Skeletal muscle satellite cell (primary cell): ENCODE results near the gene SBSN. TPM values are rescaled to one million over a fixed set of nuclear protein-coding genes. Genes with fewer than 3 reads are reported as not detected.

Source experiments
- H3K27me3 ChIP-seq: 2 replicates; pipeline ENCODE4 v1.7.0; 2013; ENCODE audit warnings: low read length; ENCODE audit not compliant: control insufficient read depth, insufficient read depth
- H3K36me3 ChIP-seq: 2 replicates; pipeline ENCODE4 v1.7.0; 2013; ENCODE audit warnings: mild to moderate bottlenecking, control low read depth, low read length; ENCODE audit not compliant: insufficient read depth
- H3K4me1 ChIP-seq: 2 replicates; pipeline ENCODE4 v1.7.0; 2013; ENCODE audit warnings: low read length; ENCODE audit not compliant: control insufficient read depth, insufficient read depth
- H3K4me2 ChIP-seq: 2 replicates; pipeline ENCODE4 v1.7.0; 2013; ENCODE audit warnings: mild to moderate bottlenecking, low read length
- H3K4me3 ChIP-seq: 2 replicates; pipeline ENCODE4 v1.7.0; 2013; ENCODE audit warnings: low read length
- H3K9ac ChIP-seq: 2 replicates; pipeline ENCODE4 v1.7.0; 2013; ENCODE audit warnings: mild to moderate bottlenecking, low read depth, low read length, moderate library complexity
- H3K9me3 ChIP-seq: replicated peaks from 2 replicates; pipeline ENCODE4 v1.7.0; 2013; ENCODE audit warnings: mild to moderate bottlenecking, control low read depth, low read length
- total RNA-seq: library from RNA; depleted of rRNA; stranded (reverse); fragments of >200 nt; gene quantifications from 2 replicates; pipeline ENCODE4 v1.2.3, GENCODE V29; 2012; rRNA removed

Gene SBSN, protein sequence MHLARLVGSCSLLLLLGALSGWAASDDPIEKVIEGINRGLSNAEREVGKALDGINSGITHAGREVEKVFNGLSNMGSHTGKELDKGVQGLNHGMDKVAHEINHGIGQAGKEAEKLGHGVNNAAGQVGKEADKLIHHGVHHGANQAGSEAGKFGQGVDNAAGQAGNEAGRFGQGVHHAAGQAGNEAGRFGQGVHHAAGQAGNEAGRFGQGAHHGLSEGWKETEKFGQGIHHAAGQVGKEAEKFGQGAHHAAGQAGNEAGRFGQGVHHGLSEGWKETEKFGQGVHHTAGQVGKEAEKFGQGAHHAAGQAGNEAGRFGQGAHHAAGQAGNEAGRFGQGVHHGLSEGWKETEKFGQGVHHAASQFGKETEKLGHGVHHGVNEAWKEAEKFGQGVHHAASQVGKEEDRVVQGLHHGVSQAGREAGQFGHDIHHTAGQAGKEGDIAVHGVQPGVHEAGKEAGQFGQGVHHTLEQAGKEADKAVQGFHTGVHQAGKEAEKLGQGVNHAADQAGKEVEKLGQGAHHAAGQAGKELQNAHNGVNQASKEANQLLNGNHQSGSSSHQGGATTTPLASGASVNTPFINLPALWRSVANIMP
- 7.4 and 20.3 TPM in 2 replicates for total RNA-seq

GRCh38 chr19:35528218-35529038 lies at the start of gene SBSN:
Gene SBSN, minus strand, starts transcription at chr19:35528311. Its CDS starts 30 bp downstream, at chr19:35528281.
- Histone ChIP-seq H3K27me3 (peaks cover 45% of the 10 kb centered on the region), H3K4me1 (peaks cover 8% of the 10 kb centered on the region), H3K9ac (no peak within 1 kb of the TSS), H3K4me2 (no peak within 1 kb of the TSS), H3K36me3 (no peaks in the 10 kb centered on the region), H3K4me3 (no peak within 1 kb of the TSS), H3K9me3 (no peaks in the 10 kb centered on the region)

DNA sequence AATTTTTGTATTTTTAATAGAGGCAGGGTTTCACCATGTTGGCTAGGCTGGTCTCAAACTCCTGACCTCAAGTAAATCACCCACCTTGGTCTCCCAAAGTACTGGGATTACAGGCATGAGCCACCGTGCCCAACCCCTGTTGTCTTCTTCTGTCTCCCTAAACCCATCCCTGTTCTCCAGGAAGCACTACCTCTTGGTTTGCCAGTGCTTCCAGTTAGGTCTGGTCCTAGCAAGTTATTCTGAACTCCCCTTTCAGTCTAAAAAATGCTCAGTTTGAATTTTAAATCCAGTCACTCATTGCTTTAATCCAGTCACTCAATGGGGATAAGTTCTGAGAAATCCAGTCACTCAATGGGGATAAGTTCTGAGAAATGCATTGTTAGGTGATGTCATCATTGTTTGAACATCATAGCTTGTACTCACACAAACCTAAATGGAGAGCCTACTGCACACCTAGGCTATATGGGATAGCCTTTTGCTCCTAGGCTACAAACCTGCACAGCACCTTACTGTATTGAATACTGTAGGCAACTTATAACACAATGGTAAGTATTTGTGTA lies 43.4 kb upstream of the SBSN start:
- Histone ChIP-seq H3K4me2 (no peak overlapping the region), H3K27me3 (peaks cover 24% of the 10 kb centered on the region), H3K4me3 (no peak overlapping the region), H3K9ac (no peak overlapping the region), H3K9me3 (peaks cover 10% of the 10 kb centered on the region), H3K36me3 (no peaks in the 10 kb centered on the region), H3K4me1 (no peaks in the 10 kb centered on the region)

- H3K4me1 ChIP-seq: no peaks in the 10 kb centered on the region
- no peaks in the 10 kb centered on the region for H3K36me3 ChIP-seq
- H3K27me3 ChIP-seq: peaks cover 28% of the 10 kb centered on the region
- no peaks in the 10 kb centered on the region for H3K9me3 ChIP-seq
- no peak overlapping the region for H3K4me3 ChIP-seq
- no peak overlapping the region for H3K9ac ChIP-seq
- H3K4me2 ChIP-seq: no peak overlapping the region
Measured at GRCh38 chr19:35569281-35569781, 41.2 kb upstream of the SBSN start.

GRCh38 chr19:35566738-35567137 lies 38.6 kb upstream of the SBSN start:
- Histone ChIP-seq H3K4me3 (no peak overlapping the region), H3K9ac (no peak overlapping the region), H3K4me2 (no peak overlapping the region)

GRCh38 chr19:35565016-35565856 lies 37.1 kb upstream of the SBSN start:
- H3K4me2 ChIP-seq: no peak overlapping the region
- peaks cover 22% of the 10 kb centered on the region for H3K27me3 ChIP-seq
- no peaks in the 10 kb centered on the region for H3K36me3 ChIP-seq
- no peaks in the 10 kb centered on the region for H3K9me3 ChIP-seq
- H3K4me3 ChIP-seq: no peak overlapping the region
- H3K4me1 ChIP-seq: no peaks in the 10 kb centered on the region
- H3K9ac ChIP-seq: no peak overlapping the region

More at GRCh38 chr19:35566738-35567137, 38.6 kb upstream of the SBSN start:
- no peaks in the 10 kb centered on the region for H3K4me1 ChIP-seq
- no peaks in the 10 kb centered on the region for H3K36me3 ChIP-seq
- peaks cover 27% of the 10 kb centered on the region for H3K27me3 ChIP-seq
- H3K9me3 ChIP-seq: no peaks in the 10 kb centered on the region

DNA sequence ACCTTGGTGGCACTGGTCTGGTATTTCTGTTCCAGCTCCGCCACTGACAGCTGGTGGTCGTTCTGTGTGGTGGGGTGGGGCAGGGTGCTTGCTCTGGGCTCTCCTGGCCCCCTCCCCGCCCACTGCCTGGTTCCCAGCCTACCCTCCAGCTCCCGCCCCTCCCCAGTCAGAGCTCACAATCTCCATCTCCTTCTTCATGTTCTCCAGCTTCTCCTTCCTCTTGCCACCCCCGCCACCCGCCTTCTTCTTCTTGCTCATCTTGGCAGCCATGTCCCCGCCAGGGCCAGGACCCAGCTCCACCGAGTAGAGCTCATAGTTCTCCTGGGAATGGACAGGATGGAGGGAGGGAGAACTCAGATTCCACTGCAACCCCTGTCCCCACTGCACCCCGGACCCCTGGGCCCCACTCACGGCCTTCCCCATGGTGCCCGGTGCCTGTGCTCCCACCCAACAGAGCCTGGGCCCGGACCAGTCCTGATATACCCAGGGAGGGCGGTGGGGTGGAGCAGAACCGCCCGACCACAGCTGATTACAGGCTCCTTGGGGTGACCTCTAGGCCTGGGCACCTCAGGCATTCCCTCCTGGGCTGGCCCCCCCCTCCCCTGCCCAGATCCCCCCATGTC lies 35.2 kb upstream of the SBSN start, which contains the start of gene ATP4A:
Gene ATP4A, minus strand, starts transcription at position 452 of the 623 bp plus-strand sequence. Its CDS starts 29 bp downstream, at position 423.
- no peak within 1 kb of the TSS for H3K4me3 ChIP-seq
- no peak within 1 kb of the TSS for H3K9ac ChIP-seq
- peaks cover 28% of the 10 kb centered on the region for H3K27me3 ChIP-seq
- H3K36me3 ChIP-seq: no peaks in the 10 kb centered on the region
- H3K4me1 ChIP-seq: peaks cover under 1% of the 10 kb centered on the region
- H3K9me3 ChIP-seq: no peaks in the 10 kb centered on the region
- H3K4me2 ChIP-seq: no peak within 1 kb of the TSS

DNA sequence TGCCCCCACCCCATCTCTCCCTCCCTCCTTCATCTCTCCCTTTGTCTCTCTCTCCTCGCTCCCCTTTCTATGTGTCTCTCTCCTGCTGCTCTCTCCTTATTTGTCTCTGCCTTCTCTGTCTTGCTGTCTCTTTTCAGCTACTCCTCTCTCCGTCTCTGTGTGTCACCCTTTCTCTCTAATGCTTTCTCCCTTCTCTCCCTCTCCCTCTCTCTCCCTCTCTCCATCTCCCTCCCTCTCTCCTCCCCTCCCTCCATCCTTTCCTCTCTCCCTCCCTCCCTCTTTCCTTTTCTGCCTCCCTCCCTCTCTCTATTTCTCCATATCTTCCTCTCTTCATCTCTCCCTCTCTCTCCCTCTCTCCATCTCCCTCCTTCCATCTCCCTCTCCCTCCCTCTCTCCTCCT lies 34.7 kb upstream of the SBSN start:
- Histone ChIP-seq H3K4me3 (no peak overlapping the region), H3K4me2 (no peak overlapping the region), H3K36me3 (no peaks in the 10 kb centered on the region), H3K9ac (no peak overlapping the region), H3K9me3 (no peaks in the 10 kb centered on the region), H3K27me3 (peaks cover 31% of the 10 kb centered on the region), H3K4me1 (peaks cover 5% of the 10 kb centered on the region)

GRCh38 chr19:35562336-35562735 lies 34.2 kb upstream of the SBSN start:
- Histone ChIP-seq H3K36me3 (no peaks in the 10 kb centered on the region), H3K4me2 (no peak overlapping the region), H3K27me3 (peaks cover 32% of the 10 kb centered on the region), H3K4me3 (no peak overlapping the region), H3K4me1 (peaks cover 5% of the 10 kb centered on the region), H3K9ac (no peak overlapping the region), H3K9me3 (no peaks in the 10 kb centered on the region)

GRCh38 chr19:35561436-35561835 lies 33.3 kb upstream of the SBSN start:
- peaks cover 5% of the 10 kb centered on the region for H3K4me1 ChIP-seq
- no peak overlapping the region for H3K4me3 ChIP-seq
- H3K4me2 ChIP-seq: no peak overlapping the region
- peaks cover 37% of the 10 kb centered on the region for H3K27me3 ChIP-seq
- no peaks in the 10 kb centered on the region for H3K9me3 ChIP-seq
- H3K36me3 ChIP-seq: no peaks in the 10 kb centered on the region
- no peak overlapping the region for H3K9ac ChIP-seq

DNA sequence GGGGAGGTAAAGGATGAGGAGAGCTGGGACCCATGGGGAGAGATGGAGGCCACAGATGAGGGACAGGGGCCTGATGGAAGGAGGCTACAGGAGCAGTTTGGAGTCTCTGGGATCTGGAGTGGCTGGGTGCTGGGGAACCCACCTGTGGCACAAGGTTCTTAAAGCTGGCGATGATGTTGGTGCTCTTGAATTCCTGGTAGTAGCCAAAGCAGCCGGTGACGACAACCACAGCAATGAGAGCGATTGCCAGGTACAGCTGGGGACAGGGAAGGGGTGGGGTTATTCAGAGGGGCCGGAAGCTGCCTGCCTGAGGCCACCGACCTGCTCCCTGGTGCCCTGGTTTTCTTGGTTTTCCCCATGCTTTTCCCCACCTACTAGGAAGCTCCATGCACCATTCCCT lies 32.6 kb upstream of the SBSN start:
- H3K4me2 ChIP-seq: no peak overlapping the region
- no peaks in the 10 kb centered on the region for H3K9me3 ChIP-seq
- no peak overlapping the region for H3K9ac ChIP-seq
- H3K4me1 ChIP-seq: peaks cover 5% of the 10 kb centered on the region
- peaks cover 37% of the 10 kb centered on the region for H3K27me3 ChIP-seq
- no peaks in the 10 kb centered on the region for H3K36me3 ChIP-seq
- H3K4me3 ChIP-seq: no peak overlapping the region
